Progenitor cell of endocrine pancreas (in vitro differentiated cells): Measurements from ENCODE around the gene KRT79. TPM values are rescaled to one million over a fixed set of nuclear protein-coding genes. Genes with fewer than 3 reads are reported as not detected.

Experiments used
- DNase-seq: peaks from one replicate; pipeline ENCODE4 v3.0.0; 2021; ENCODE audit warnings: low spot score; ENCODE audit not compliant: unreplicated experiment
- H3K27ac Mint-ChIP-seq: 2 replicates; pipeline ENCODE4 v1.8.0; 2021; ENCODE audit warnings: mild to moderate bottlenecking, moderate library complexity, mixed read lengths
- H3K27me3 Mint-ChIP-seq: 2 replicates; pipeline ENCODE4 v1.8.0; 2021; ENCODE audit warnings: mixed read lengths
- H3K36me3 Mint-ChIP-seq: 2 replicates; pipeline ENCODE4 v1.8.0; 2022; ENCODE audit warnings: mixed read lengths; ENCODE audit not compliant: insufficient read depth
- H3K4me1 Mint-ChIP-seq: 2 replicates; pipeline ENCODE4 v1.8.0; 2021; ENCODE audit warnings: low read depth, mixed read lengths
- H3K4me3 Mint-ChIP-seq: 2 replicates; pipeline ENCODE4 v1.8.0; 2021; ENCODE audit warnings: low read depth, mild to moderate bottlenecking, moderate library complexity, mixed read lengths
- H3K9me3 Mint-ChIP-seq: 2 replicates; pipeline ENCODE4 v1.8.0; 2021; ENCODE audit warnings: low read depth, mixed read lengths
- CTCF ChIP-seq: fragments of 200-600 bp; sonication (generic); IDR thresholded peaks from one replicate; pipeline ENCODE4 v1.5.0; 2021; ENCODE audit warnings: antibody characterized with exemption, mild to moderate bottlenecking; ENCODE audit not compliant: unreplicated experiment
- total RNA-seq: library from RNA; stranded (reverse); gene quantifications from 2 replicates; pipeline ENCODE4 v1.2.1, GENCODE V29; 2021

KRT79 gene
- total RNA-seq, 1 donor from 2014 or later: not detected

- H3K27ac Mint-ChIP-seq: peak overlapping the region; percentile 48
- H3K27me3 Mint-ChIP-seq: peaks cover 18% of the 10 kb centered on the region
- no peak for TF ChIP-seq CTCF
- DNase-seq: no peak
- no peak overlapping the region for H3K4me3 Mint-ChIP-seq
- H3K9me3 Mint-ChIP-seq: peaks cover 3% of the 10 kb centered on the region
- no peaks in the 10 kb centered on the region for H3K36me3 Mint-ChIP-seq
- peaks cover 7% of the 10 kb centered on the region for H3K4me1 Mint-ChIP-seq
Observed at GRCh38 chr12:52826611-52827498, 7.3 kb downstream of the KRT79 start.

GRCh38 chr12:52825961-52826360 lies 8.2 kb downstream of the KRT79 start:
- H3K36me3 Mint-ChIP-seq: no peaks in the 10 kb centered on the region
- H3K27me3 Mint-ChIP-seq: peaks cover 18% of the 10 kb centered on the region
- peaks cover 7% of the 10 kb centered on the region for H3K4me1 Mint-ChIP-seq
- H3K27ac Mint-ChIP-seq: no peak overlapping the region
- DNase-seq: no peak
- H3K9me3 Mint-ChIP-seq: peaks cover 3% of the 10 kb centered on the region
- TF ChIP-seq CTCF: no peak
- H3K4me3 Mint-ChIP-seq: no peak overlapping the region

GRCh38 chr12:52824741-52825410 lies 9.2 kb downstream of the KRT79 start:
- Mint-ChIP-seq H3K4me3 (no peak overlapping the region), H3K27me3 (peaks cover 21% of the 10 kb centered on the region), H3K36me3 (no peaks in the 10 kb centered on the region), H3K27ac (no peak overlapping the region), H3K9me3 (peaks cover 3% of the 10 kb centered on the region), H3K4me1 (peaks cover 7% of the 10 kb centered on the region)
- no peak for DNase-seq
- no peak for TF ChIP-seq CTCF

- peaks cover 21% of the 10 kb centered on the region for H3K27me3 Mint-ChIP-seq
Observed at GRCh38 chr12:52823761-52824450, 10.2 kb downstream of the KRT79 start.

More at GRCh38 chr12:52823761-52824450, 10.2 kb downstream of the KRT79 start:
- DNase-seq: no peak
- Mint-ChIP-seq H3K4me3 (no peak overlapping the region), H3K4me1 (peaks cover 7% of the 10 kb centered on the region), H3K36me3 (no peaks in the 10 kb centered on the region), H3K9me3 (peaks cover 3% of the 10 kb centered on the region), H3K27ac (no peak overlapping the region)
- TF ChIP-seq CTCF: no peak
